PC-3 (cell line): ENCODE measurements around the gene ZNF606.

Experiments used
- EZH2 ChIP-seq: fragments of 300-600 bp; sonication (generic); IDR thresholded peaks from one replicate; pipeline ENCODE4 v1.6.1; 2017; ENCODE audit warnings: antibody characterized with exemption, mild to moderate bottlenecking, low read length; ENCODE audit not compliant: unreplicated experiment
- TF ChIP-seq, protein P1 (sequence below): fragments of 300-600 bp; sonication (generic); conservative IDR thresholded peaks from 2 replicates; pipeline ENCODE4 v1.5.1; 2017; ENCODE audit warnings: antibody characterized with exemption, low read depth, mild to moderate bottlenecking, low read length

DNA sequence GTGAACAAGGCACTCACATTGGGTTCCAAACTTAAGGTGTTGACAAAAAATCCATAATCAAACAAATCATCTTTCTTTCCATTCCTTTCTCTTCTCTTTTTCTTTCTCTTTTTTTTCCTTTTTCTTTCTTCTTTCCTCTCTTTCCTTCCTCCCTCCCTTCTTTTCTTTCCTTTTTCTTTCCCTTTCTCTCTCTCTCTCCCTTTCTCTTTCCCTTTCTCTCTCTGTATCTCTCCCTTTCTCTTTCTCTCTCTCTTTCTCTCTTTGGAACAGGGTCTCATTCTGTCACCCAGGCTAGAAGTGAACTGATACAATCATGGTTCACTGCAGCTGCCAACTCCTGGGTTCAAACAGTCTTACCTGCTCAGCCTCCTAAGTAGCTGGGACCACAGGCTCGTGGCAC lies 40.8 kb downstream of the ZNF606 start:
- TF ChIP-seq, protein P1, sequence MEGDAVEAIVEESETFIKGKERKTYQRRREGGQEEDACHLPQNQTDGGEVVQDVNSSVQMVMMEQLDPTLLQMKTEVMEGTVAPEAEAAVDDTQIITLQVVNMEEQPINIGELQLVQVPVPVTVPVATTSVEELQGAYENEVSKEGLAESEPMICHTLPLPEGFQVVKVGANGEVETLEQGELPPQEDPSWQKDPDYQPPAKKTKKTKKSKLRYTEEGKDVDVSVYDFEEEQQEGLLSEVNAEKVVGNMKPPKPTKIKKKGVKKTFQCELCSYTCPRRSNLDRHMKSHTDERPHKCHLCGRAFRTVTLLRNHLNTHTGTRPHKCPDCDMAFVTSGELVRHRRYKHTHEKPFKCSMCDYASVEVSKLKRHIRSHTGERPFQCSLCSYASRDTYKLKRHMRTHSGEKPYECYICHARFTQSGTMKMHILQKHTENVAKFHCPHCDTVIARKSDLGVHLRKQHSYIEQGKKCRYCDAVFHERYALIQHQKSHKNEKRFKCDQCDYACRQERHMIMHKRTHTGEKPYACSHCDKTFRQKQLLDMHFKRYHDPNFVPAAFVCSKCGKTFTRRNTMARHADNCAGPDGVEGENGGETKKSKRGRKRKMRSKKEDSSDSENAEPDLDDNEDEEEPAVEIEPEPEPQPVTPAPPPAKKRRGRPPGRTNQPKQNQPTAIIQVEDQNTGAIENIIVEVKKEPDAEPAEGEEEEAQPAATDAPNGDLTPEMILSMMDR: no peak
- TF ChIP-seq EZH2: no peak
